ENCODE measurements around the gene SURF6. TPM values are rescaled to one million over a fixed set of nuclear protein-coding genes. Genes with fewer than 3 reads are reported as not detected.

Gene SURF6
- polyA plus RNA-seq, 3 donors: 0.75 to 12.9 (median 2.9) TPM

DNA sequence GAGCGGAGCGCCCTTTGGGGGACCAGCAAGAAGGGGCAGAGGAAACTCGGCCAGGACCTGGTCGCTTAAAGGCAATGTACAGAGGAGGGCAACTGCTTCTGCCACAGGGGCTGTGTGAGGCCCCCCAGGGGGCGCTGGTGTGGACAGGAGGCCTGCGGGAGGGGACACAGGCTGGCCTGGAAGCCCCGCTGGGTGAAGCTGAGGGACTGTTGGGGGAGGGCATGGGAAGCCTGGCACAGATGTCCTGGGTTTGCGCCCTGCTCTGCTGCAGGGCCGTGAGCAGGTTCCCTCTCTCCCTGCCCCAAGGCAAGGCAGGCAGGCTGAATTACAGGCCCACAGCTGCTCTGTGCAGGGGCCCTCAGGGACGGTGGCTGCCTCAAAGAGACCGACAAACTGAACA, 6.6 kb upstream of the SURF6 start:
- H3K4me2 ChIP-seq (replicated peaks; ENCODE audit: extremely low read depth, low read length, poor library complexity, severe bottlenecking): no peak overlapping the region
- peak overlapping the region in 6 of 7 donors; percentile 25 to 93 (median 92) for H3K27ac Mint-ChIP-seq
- H3K36me3 ChIP-seq (replicated peaks in 1 of 2; ENCODE audit: control insufficient read depth in 1 of 2, insufficient read depth in 2 of 2, low read length in 2 of 2): peaks cover 38 to 43% of the 10 kb centered on the region in 2 donors
- no peak overlapping the region for H3K4me3 Mint-ChIP-seq
- TF ChIP-seq, protein P1, sequence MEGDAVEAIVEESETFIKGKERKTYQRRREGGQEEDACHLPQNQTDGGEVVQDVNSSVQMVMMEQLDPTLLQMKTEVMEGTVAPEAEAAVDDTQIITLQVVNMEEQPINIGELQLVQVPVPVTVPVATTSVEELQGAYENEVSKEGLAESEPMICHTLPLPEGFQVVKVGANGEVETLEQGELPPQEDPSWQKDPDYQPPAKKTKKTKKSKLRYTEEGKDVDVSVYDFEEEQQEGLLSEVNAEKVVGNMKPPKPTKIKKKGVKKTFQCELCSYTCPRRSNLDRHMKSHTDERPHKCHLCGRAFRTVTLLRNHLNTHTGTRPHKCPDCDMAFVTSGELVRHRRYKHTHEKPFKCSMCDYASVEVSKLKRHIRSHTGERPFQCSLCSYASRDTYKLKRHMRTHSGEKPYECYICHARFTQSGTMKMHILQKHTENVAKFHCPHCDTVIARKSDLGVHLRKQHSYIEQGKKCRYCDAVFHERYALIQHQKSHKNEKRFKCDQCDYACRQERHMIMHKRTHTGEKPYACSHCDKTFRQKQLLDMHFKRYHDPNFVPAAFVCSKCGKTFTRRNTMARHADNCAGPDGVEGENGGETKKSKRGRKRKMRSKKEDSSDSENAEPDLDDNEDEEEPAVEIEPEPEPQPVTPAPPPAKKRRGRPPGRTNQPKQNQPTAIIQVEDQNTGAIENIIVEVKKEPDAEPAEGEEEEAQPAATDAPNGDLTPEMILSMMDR (IDR thresholded peaks at IDR 0.05): no peak
- no peaks in the 10 kb centered on the region for H3K27me3 ChIP-seq (ENCODE audit: control insufficient read depth in 2 of 2, insufficient read depth in 2 of 2, low read length in 2 of 2)
- H3K27me3 Mint-ChIP-seq (ENCODE audit: low read depth in 3 of 3): no peaks in the 10 kb centered on the region
- H3K79me2 ChIP-seq (ENCODE audit: insufficient read depth, low read length): peaks cover 34% of the 10 kb centered on the region
- H3K36me3 Mint-ChIP-seq: peaks cover 53 to 79% of the 10 kb centered on the region in 2 donors
- DNase-seq: no peak
- peak overlapping the region; percentile 74 to 83 for H3K27ac ChIP-seq (ENCODE audit: low read depth in 1 of 2, low read length in 2 of 2)
- H3K4me3 ChIP-seq (replicated peaks in 1 of 3; ENCODE audit: low read depth in 2 of 3, low read length in 3 of 3): peak overlapping the region in 1 of 3 experiments; percentile 74
- H3K9me3 ChIP-seq (replicated peaks in 1 of 2; ENCODE audit: control insufficient read depth in 1 of 2, insufficient read depth in 1 of 2, low read length in 2 of 2): no peaks in the 10 kb centered on the region
- peaks cover 0 to 2% (median 0%) of the 10 kb centered on the region in 7 donors for H3K9me3 Mint-ChIP-seq
- intact Hi-C loops (cut with micrococcal nuclease): loop anchor here in 1 of 2 donors (5.0 kb wide), 1 partner anchor 310 kb away; the partner anchor contains the start of gene GTF3C5
- peak overlapping the region; percentile 54 for H3K9ac ChIP-seq (ENCODE audit: insufficient read depth, low read length, poor library complexity, severe bottlenecking)
- H3K4me1 Mint-ChIP-seq: peaks cover 61% of the 10 kb centered on the region
- 80% methylated on average over 9 of the region's 11 CpGs for WGBS (ENCODE audit: insufficient coverage)
- H4K20me1 ChIP-seq (ENCODE audit: insufficient read depth, low read length): peaks cover 13% of the 10 kb centered on the region
- peaks cover 59 to 61% of the 10 kb centered on the region in 2 donors for H3K4me1 ChIP-seq (ENCODE audit: control insufficient read depth in 1 of 2, insufficient read depth in 2 of 2, low read length in 2 of 2)
- H2AFZ ChIP-seq (ENCODE audit: insufficient read depth, low read depth, low read length, poor library complexity, severe bottlenecking): no peak overlapping the region

DNA sequence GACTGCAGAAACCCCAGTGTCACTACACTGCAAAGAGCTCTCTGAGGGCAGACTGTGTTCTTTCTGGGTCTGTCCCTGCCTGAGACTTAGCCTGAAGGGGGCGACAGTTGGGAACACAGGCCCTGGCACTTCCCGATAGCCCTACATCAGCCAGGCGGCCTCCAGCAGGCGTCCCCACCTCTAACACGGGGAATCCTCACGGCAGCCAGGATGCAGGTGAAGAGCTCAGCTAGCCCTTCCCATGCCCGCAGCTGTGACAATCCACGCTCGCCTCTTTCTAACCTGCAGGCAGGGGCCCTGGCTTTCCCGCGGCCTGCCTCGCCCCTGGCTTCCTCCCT, 6.0 kb upstream of the SURF6 start:
- Histone ChIP-seq H3K4me2 (replicated peaks; ENCODE audit: extremely low read depth, low read length, poor library complexity, severe bottlenecking) (peak overlapping the region; percentile 83), H4K20me1 (ENCODE audit: insufficient read depth, low read length) (peaks cover 13% of the 10 kb centered on the region), H2AFZ (ENCODE audit: insufficient read depth, low read depth, low read length, poor library complexity, severe bottlenecking) (peak overlapping the region; percentile 38), H3K4me3 (replicated peaks in 1 of 3; ENCODE audit: low read depth in 2 of 3, low read length in 3 of 3) (peak overlapping the region in 1 of 3 experiments; percentile 74), H3K9me3 (replicated peaks in 1 of 2; ENCODE audit: control insufficient read depth in 1 of 2, insufficient read depth in 1 of 2, low read length in 2 of 2) (no peaks in the 10 kb centered on the region), H3K27ac (ENCODE audit: low read depth in 1 of 2, low read length in 2 of 2) (peak overlapping the region; percentile 74 to 83), H3K27me3 (ENCODE audit: control insufficient read depth in 2 of 2, insufficient read depth in 2 of 2, low read length in 2 of 2) (no peaks in the 10 kb centered on the region), H3K36me3 (replicated peaks in 1 of 2; ENCODE audit: control insufficient read depth in 1 of 2, insufficient read depth in 2 of 2, low read length in 2 of 2) (peaks cover 38 to 43% of the 10 kb centered on the region in 2 donors), H3K4me1 (ENCODE audit: control insufficient read depth in 1 of 2, insufficient read depth in 2 of 2, low read length in 2 of 2) (peaks cover 57 to 59% of the 10 kb centered on the region in 2 donors), H3K9ac (ENCODE audit: insufficient read depth, low read length, poor library complexity, severe bottlenecking) (peak overlapping the region; percentile 54), H3K79me2 (ENCODE audit: insufficient read depth, low read length) (peaks cover 28% of the 10 kb centered on the region)
- Mint-ChIP-seq H3K4me1 (peaks cover 59% of the 10 kb centered on the region), H3K9me3 (peaks cover 0 to 2% (median 0%) of the 10 kb centered on the region in 7 donors), H3K27ac (peak overlapping the region; percentile 82 to 93 (median 92)), H3K36me3 (peaks cover 53 to 83% of the 10 kb centered on the region in 2 donors), H3K4me3 (peak overlapping the region; percentile 73 to 88), H3K27me3 (ENCODE audit: low read depth in 3 of 3) (no peaks in the 10 kb centered on the region)
- TF ChIP-seq, protein P1 (IDR thresholded peaks at IDR 0.05): peak; percentile 35
- DNase-seq: no peak
- intact Hi-C loops (cut with micrococcal nuclease): loop anchor here in 1 of 2 donors (5.0 kb wide), 1 partner anchor 310 kb away; the partner anchor contains the start of gene GTF3C5
- WGBS (ENCODE audit: insufficient coverage): 65% methylated on average over 12 of the region's 12 CpGs
